Mesenchymal stem cell (in vitro differentiated cells and primary cell): ENCODE measurements around the gene TC2N.

Experiments used
- DNase-seq: peaks from one replicate; pipeline ENCODE4 v3.0.0-alpha.2; 2013
- H2AFZ ChIP-seq: one replicate; pipeline ENCODE4 v1.6.1; 2013; ENCODE audit warnings: low read depth, mild to moderate bottlenecking, control low read depth, inconsistent platforms, low read length, moderate library complexity
- H2AK5ac ChIP-seq: 2 replicates; pipeline ENCODE4 v1.6.1; 2013; ENCODE audit warnings: low read length, moderate library complexity, mild to moderate bottlenecking, inconsistent platforms; ENCODE audit not compliant: severe bottlenecking
- H2BK120ac ChIP-seq: one replicate; pipeline ENCODE4 v1.6.1; 2013; ENCODE audit warnings: low read depth, mild to moderate bottlenecking, inconsistent platforms, low read length, moderate library complexity
- H2BK12ac ChIP-seq, 2 experiments: one replicate each; pipeline ENCODE4 v1.6.1; 2013; ENCODE audit warnings: inconsistent platforms in 2 of 2, low read length in 2 of 2, mild to moderate bottlenecking in 2 of 2, moderate library complexity in 2 of 2, control low read depth in 1 of 2
- H2BK15ac ChIP-seq: one replicate; pipeline ENCODE4 v1.6.1; 2013; ENCODE audit warnings: mild to moderate bottlenecking, low read depth, inconsistent platforms; ENCODE audit not compliant: poor library complexity, severe bottlenecking
- H2BK5ac ChIP-seq: 2 replicates; pipeline ENCODE4 v1.6.1; 2013; ENCODE audit warnings: low read depth, mild to moderate bottlenecking, low read length, control low read depth, inconsistent platforms; ENCODE audit not compliant: poor library complexity, severe bottlenecking
- H3K14ac ChIP-seq, 2 experiments: one replicate each; pipeline ENCODE4 v1.6.1; 2013; ENCODE audit warnings: inconsistent platforms in 2 of 2, low read length in 2 of 2, control low read depth in 1 of 2, mild to moderate bottlenecking in 1 of 2, moderate library complexity in 1 of 2
- H3K18ac ChIP-seq, 2 experiments: one replicate each; pipeline ENCODE4 v1.6.1; 2013; ENCODE audit warnings: inconsistent platforms in 2 of 2, low read length in 2 of 2, control low read depth in 1 of 2, low read depth in 1 of 2, mild to moderate bottlenecking in 1 of 2
- H3K23ac ChIP-seq, 2 experiments: one replicate each; pipeline ENCODE4 v1.6.1; 2013; ENCODE audit warnings: inconsistent platforms in 2 of 2, low read length in 2 of 2, mild to moderate bottlenecking in 2 of 2, moderate library complexity in 2 of 2, control low read depth in 1 of 2
- H3K27ac ChIP-seq: 2 replicates; pipeline ENCODE4 v1.5.1; 2013; ENCODE audit warnings: mild to moderate bottlenecking, moderate library complexity, low read length, control low read depth, inconsistent platforms; ENCODE audit not compliant: poor library complexity, severe bottlenecking
- H3K27me3 ChIP-seq, 2 experiments: 2 replicates each; pipeline versions ENCODE4 v1.6.1 to v1.7.0; 2013; ENCODE audit warnings: low read length in 2 of 2, mild to moderate bottlenecking in 2 of 2, moderate library complexity in 2 of 2, control low read depth in 1 of 2, inconsistent platforms in 1 of 2; ENCODE audit not compliant: control insufficient read depth in 1 of 2, insufficient read depth in 1 of 2
- H3K36me3 ChIP-seq, 2 experiments: 2 replicates each; pipeline versions ENCODE4 v1.6.1 to v1.7.0; 2013; ENCODE audit warnings: low read length in 2 of 2, control low read depth in 1 of 2, inconsistent platforms in 1 of 2, low read depth in 1 of 2, mild to moderate bottlenecking in 1 of 2; ENCODE audit not compliant: insufficient read depth in 2 of 2, control insufficient read depth in 1 of 2
- H3K4ac ChIP-seq, 2 experiments: one replicate each; pipeline ENCODE4 v1.6.1; 2013; ENCODE audit warnings: inconsistent platforms in 2 of 2, low read length in 2 of 2, mild to moderate bottlenecking in 2 of 2, moderate library complexity in 2 of 2, control low read depth in 1 of 2, low read depth in 1 of 2
- H3K4me1 ChIP-seq: 2 replicates; pipeline ENCODE4 v1.6.1; 2013; ENCODE audit warnings: low read depth, low read length, control low read depth; ENCODE audit not compliant: control insufficient read depth, insufficient read depth
- H3K4me2 ChIP-seq: 2 replicates; pipeline ENCODE4 v1.6.1; 2013; ENCODE audit warnings: low read length, mild to moderate bottlenecking, inconsistent platforms; ENCODE audit not compliant: poor library complexity, severe bottlenecking
- H3K4me3 ChIP-seq, 2 experiments: 2 replicates each; pipeline versions ENCODE4 v1.5.1 to v1.7.0; 2013; ENCODE audit warnings: low read length in 2 of 2, mild to moderate bottlenecking in 2 of 2, control low read depth in 1 of 2, low read depth in 1 of 2; ENCODE audit not compliant: insufficient read depth in 1 of 2
- H3K79me1 ChIP-seq: replicated peaks from 2 replicates; pipeline ENCODE4 v1.6.1; 2013; ENCODE audit warnings: mild to moderate bottlenecking, control low read depth, low read length, inconsistent platforms; ENCODE audit not compliant: poor library complexity, severe bottlenecking
- H3K9ac ChIP-seq: 2 replicates; pipeline ENCODE4 v1.7.0; 2013; ENCODE audit warnings: mild to moderate bottlenecking, low read length, moderate library complexity
- H3K9me3 ChIP-seq: 2 replicates; pipeline ENCODE4 v1.7.0; 2013; ENCODE audit warnings: mild to moderate bottlenecking, low read length; ENCODE audit not compliant: control insufficient read depth
- H4K8ac ChIP-seq: one replicate; pipeline ENCODE4 v1.6.1; 2013; ENCODE audit warnings: inconsistent platforms, mild to moderate bottlenecking, low read length, moderate library complexity
- H4K91ac ChIP-seq: one replicate; pipeline ENCODE4 v1.6.1; 2013; ENCODE audit warnings: mild to moderate bottlenecking, low read length, inconsistent platforms
- WGBS: methylation state at CpG from one replicate; pipeline ENCODE4 v1.1.7; 2013; ENCODE audit warnings: mixed read lengths; 5-methylcytosine and 5-hydroxymethylcytosine counted together

The TC2N gene

GRCh38 chr14:91732859-91733477 is 134.4 kb downstream of the TC2N start:
- H2BK120ac ChIP-seq: no peak overlapping the region
- no peak overlapping the region for H2BK15ac ChIP-seq
- H2BK5ac ChIP-seq: no peak overlapping the region
- H3K27ac ChIP-seq: no peak overlapping the region
- no peaks in the 10 kb centered on the region for H3K79me1 ChIP-seq
- H3K4ac ChIP-seq: no peak overlapping the region
- H3K4me2 ChIP-seq: no peak overlapping the region
- H2BK12ac ChIP-seq: no peak overlapping the region
- 50% methylated on average over 2 of the region's 2 CpGs for WGBS
- DNase-seq: no peak
- H3K14ac ChIP-seq: no peak overlapping the region
- no peaks in the 10 kb centered on the region for H3K9me3 ChIP-seq
- H2AK5ac ChIP-seq: no peak overlapping the region
- no peaks in the 10 kb centered on the region for H3K27me3 ChIP-seq
- no peaks in the 10 kb centered on the region for H3K4me1 ChIP-seq
- H4K91ac ChIP-seq: no peak overlapping the region
- H3K9ac ChIP-seq: peak overlapping the region; percentile 77
- H3K23ac ChIP-seq: no peak overlapping the region
- H3K36me3 ChIP-seq: no peaks in the 10 kb centered on the region
- no peak overlapping the region for H2AFZ ChIP-seq
- H4K8ac ChIP-seq: no peak overlapping the region
- no peak overlapping the region for H3K18ac ChIP-seq
- H3K4me3 ChIP-seq: no peak overlapping the region

DNA sequence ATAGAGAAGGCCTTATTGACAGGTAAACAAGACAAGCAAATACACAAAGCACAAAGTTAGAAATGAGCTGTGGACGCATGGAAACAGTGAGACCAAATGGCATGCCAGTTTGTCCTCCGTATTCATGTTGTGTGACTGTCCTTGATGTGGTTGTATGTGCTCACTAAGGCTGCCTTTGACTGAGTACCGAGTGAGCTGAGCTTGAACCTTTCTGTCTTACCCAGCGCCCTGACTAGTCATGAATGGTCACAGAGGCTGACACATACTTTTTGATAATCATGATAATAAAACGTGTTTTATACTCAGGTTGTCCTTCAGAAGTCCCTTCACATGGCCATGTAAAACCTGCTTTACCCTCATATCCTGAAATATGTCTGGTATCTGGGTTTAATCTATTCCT is 134.9 kb downstream of the TC2N start:
- H2AK5ac ChIP-seq: no peak overlapping the region
- H4K91ac ChIP-seq: no peak overlapping the region
- WGBS: 76% methylated on average over 4 of the region's 5 CpGs
- no peak overlapping the region for H2BK15ac ChIP-seq
- no peak overlapping the region for H3K18ac ChIP-seq
- H2BK5ac ChIP-seq: no peak overlapping the region
- no peak overlapping the region for H3K14ac ChIP-seq
- no peaks in the 10 kb centered on the region for H3K79me1 ChIP-seq
- H4K8ac ChIP-seq: no peak overlapping the region
- H3K27ac ChIP-seq: no peak overlapping the region
- no peak overlapping the region for H2BK12ac ChIP-seq
- no peaks in the 10 kb centered on the region for H3K27me3 ChIP-seq
- H2BK120ac ChIP-seq: no peak overlapping the region
- no peak overlapping the region for H3K4me2 ChIP-seq
- H3K4me1 ChIP-seq: no peaks in the 10 kb centered on the region
- no peak overlapping the region for H3K4me3 ChIP-seq
- H3K9ac ChIP-seq: peak overlapping the region; percentile 77
- H2AFZ ChIP-seq: no peak overlapping the region
- no peak overlapping the region for H3K4ac ChIP-seq
- H3K36me3 ChIP-seq: no peaks in the 10 kb centered on the region
- H3K23ac ChIP-seq: no peak overlapping the region
- no peak for DNase-seq
- no peaks in the 10 kb centered on the region for H3K9me3 ChIP-seq

DNA sequence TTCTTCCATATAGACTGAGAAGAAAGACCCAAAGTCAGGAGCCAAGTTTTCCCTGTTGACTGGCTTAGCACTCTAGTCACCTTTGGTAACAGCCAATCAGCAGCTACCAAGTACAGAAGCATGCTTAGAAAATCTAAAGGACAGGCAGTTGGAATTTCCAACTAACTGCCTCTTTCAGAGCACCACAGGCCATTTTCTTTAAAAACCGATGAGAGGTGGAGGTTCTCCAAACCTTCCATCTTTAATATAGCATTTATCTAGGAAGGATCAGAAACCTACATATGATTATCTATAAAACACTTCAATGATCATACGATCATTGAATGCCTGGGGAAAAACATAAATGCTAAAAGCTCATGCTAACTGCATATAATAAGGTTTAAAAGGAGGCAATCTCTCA is 135.3 kb downstream of the TC2N start, which contains the start of gene CATSPERB:
TSS of gene CATSPERB (minus strand) at position 101 of the 400 bp plus-strand sequence. CDS start 2,607 bp downstream, outside the sequence.
- H2BK120ac ChIP-seq: no peak within 1 kb of the TSS
- H3K4me2 ChIP-seq: no peak within 1 kb of the TSS
- H3K79me1 ChIP-seq: no peaks in the 10 kb centered on the region
- H3K4ac ChIP-seq: no peak within 1 kb of the TSS
- H3K36me3 ChIP-seq: no peaks in the 10 kb centered on the region
- no peak within 1 kb of the TSS for H2AK5ac ChIP-seq
- H2BK5ac ChIP-seq: no peak within 1 kb of the TSS
- H3K23ac ChIP-seq: no peak within 1 kb of the TSS
- no peak within 1 kb of the TSS for H2AFZ ChIP-seq
- H2BK15ac ChIP-seq: no peak within 1 kb of the TSS
- H3K9me3 ChIP-seq: no peaks in the 10 kb centered on the region
- H3K14ac ChIP-seq: no peak within 1 kb of the TSS
- H3K18ac ChIP-seq: no peak within 1 kb of the TSS
- H3K9ac ChIP-seq: peak within 1 kb of the TSS; percentile 77
- H2BK12ac ChIP-seq: no peak within 1 kb of the TSS
- no CpG with 5 or more reads among the region's 2 CpGs for whole genome bisulfite sequencing
- H3K4me1 ChIP-seq: no peaks in the 10 kb centered on the region
- no peak within 1 kb of the TSS for H3K27ac ChIP-seq
- H4K8ac ChIP-seq: no peak within 1 kb of the TSS
- H4K91ac ChIP-seq: no peak within 1 kb of the TSS
- DNase-seq: no peak
- no peak within 1 kb of the TSS for H3K4me3 ChIP-seq
- H3K27me3 ChIP-seq: no peaks in the 10 kb centered on the region

DNA sequence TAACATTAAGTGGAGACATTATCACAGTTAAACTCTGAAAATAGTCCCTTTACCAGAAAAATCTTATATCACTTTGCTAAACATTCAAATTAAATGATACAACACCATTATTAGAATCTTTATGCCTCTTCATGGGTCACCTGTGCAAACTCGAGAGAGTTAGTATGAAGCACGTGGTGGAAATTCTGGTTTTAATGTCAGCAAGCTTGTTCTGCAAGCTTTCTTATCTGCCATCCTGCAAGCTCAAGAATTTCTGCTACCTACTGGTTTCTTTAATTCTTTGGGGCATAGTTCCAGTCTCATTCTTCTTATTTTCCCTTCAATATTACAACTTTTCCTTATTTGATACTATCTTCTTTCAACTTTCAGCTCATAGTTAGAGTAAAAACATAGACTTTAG is 136.3 kb downstream of the TC2N start:
- no peak overlapping the region for H3K9ac ChIP-seq
- H2AK5ac ChIP-seq: no peak overlapping the region
- no peaks in the 10 kb centered on the region for H3K36me3 ChIP-seq
- no peak overlapping the region for H3K4me2 ChIP-seq
- H3K27me3 ChIP-seq: peaks cover 0 to 3% of the 10 kb centered on the region in 2 experiments
- H3K9me3 ChIP-seq: no peaks in the 10 kb centered on the region
- no peak overlapping the region for H2AFZ ChIP-seq
- DNase-seq: no peak
- no peaks in the 10 kb centered on the region for H3K4me1 ChIP-seq
- no peak overlapping the region for H3K14ac ChIP-seq
- H3K4ac ChIP-seq: no peak overlapping the region
- H2BK15ac ChIP-seq: no peak overlapping the region
- H3K4me3 ChIP-seq: no peak overlapping the region
- no peak overlapping the region for H2BK5ac ChIP-seq
- no peak overlapping the region for H4K8ac ChIP-seq
- no peak overlapping the region for H3K27ac ChIP-seq
- H2BK120ac ChIP-seq: no peak overlapping the region
- WGBS: 87% methylated on average over 2 of the region's 2 CpGs
- no peak overlapping the region for H3K23ac ChIP-seq
- no peak overlapping the region for H2BK12ac ChIP-seq
- H3K79me1 ChIP-seq: no peaks in the 10 kb centered on the region
- H3K18ac ChIP-seq: no peak overlapping the region
- H4K91ac ChIP-seq: no peak overlapping the region
